Vagina (tissue), 2 donors: Measurements from ENCODE around the gene TPRN.

Experiments used
- CTCF ChIP-seq, 3 experiments: fragments of 450-650 bp in 2 of 3; fragments of 200-600 bp in 1 of 3; sonication (generic) in 1 of 3; IDR thresholded peaks; one replicate each; pipeline ENCODE4 v1.5.1; 2017 to 2019; ENCODE audit warnings: antibody characterized with exemption in 3 of 3, mild to moderate bottlenecking in 2 of 3, moderate library complexity in 2 of 3
- POLR2A ChIP-seq, 2 donors: fragments of 450-650 bp; IDR thresholded peaks; one replicate each; pipeline ENCODE4 v1.6.1; 2017; ENCODE audit warnings: antibody characterized with exemption in 2 of 2, mild to moderate bottlenecking in 2 of 2, moderate library complexity in 2 of 2
- POLR2AphosphoS5 ChIP-seq, 2 donors: sonication (generic); formaldehyde crosslinking; IDR thresholded peaks; one replicate each; pipeline ENCODE4 v1.9.0; 2017; ENCODE audit warnings: antibody characterized with exemption in 2 of 2, mild to moderate bottlenecking in 2 of 2, low read depth in 1 of 2; ENCODE audit not compliant: insufficient read depth in 1 of 2

- TF ChIP-seq POLR2A (IDR thresholded peaks at IDR 0.05), result no peak
- no peak for TF ChIP-seq CTCF (IDR thresholded peaks at IDR 0.05)
- TF ChIP-seq POLR2AphosphoS5 (IDR thresholded peaks at IDR 0.05; ENCODE audit: insufficient read depth in 1 of 2, low read depth in 1 of 2), result no peak
Measured at GRCh38 chr9:137162505-137163364, 37.8 kb downstream of the TPRN start.
